ENCODE results near the gene PM20D1. TPM values are rescaled to one million over a fixed set of nuclear protein-coding genes. Genes with fewer than 3 reads are reported as not detected.

Gene PM20D1
- total and polyA plus RNA-seq, 2 donors from 2014 or later, result 0.69 to 1.6 TPM

- H3K36me3 ChIP-seq (ENCODE audit: control insufficient read depth in 2 of 3, insufficient read depth in 3 of 3, low read length in 3 of 3), result peaks cover 4 to 61% (median 45%) of the 10 kb centered on the region in 3 donors
- H3K4me1 ChIP-seq (ENCODE audit: control insufficient read depth in 2 of 3, insufficient read depth in 2 of 3, low read depth in 1 of 3, low read length in 3 of 3), result no peaks in the 10 kb centered on the region
- no peak for DNase-seq
- TF ChIP-seq CTCF (IDR thresholded peaks at IDR 0.05; ENCODE audit: borderline replicate concordance, extremely low read depth, insufficient read depth), result no peak
- no peak for FAIRE-seq
- no peaks in the 10 kb centered on the region for H3K9me3 ChIP-seq (ENCODE audit: control insufficient read depth in 2 of 3, insufficient read depth in 1 of 3, low read length in 3 of 3)
- H3K4me3 ChIP-seq (ENCODE audit: low read length in 3 of 3), result no peak overlapping the region
- no peak overlapping the region for H3K27ac ChIP-seq (ENCODE audit: low read depth in 2 of 2, low read length in 2 of 2)
- intact Hi-C loops (cut with DNase I), result no loop called here
- no peaks in the 10 kb centered on the region for H3K27me3 ChIP-seq (ENCODE audit: control insufficient read depth, insufficient read depth, low read length)
- no peak overlapping the region for H3K9ac ChIP-seq (ENCODE audit: low read length in 3 of 3)
Measured at GRCh38 chr1:205798577-205798976, 51.4 kb downstream of the PM20D1 start.

GRCh38 chr1:205797168-205797567 is 52.8 kb downstream of the PM20D1 start:
- H3K36me3 ChIP-seq (ENCODE audit: control insufficient read depth in 2 of 3, insufficient read depth in 3 of 3, low read length in 3 of 3), result peaks cover 4 to 74% (median 50%) of the 10 kb centered on the region in 3 donors
- intact Hi-C loops (cut with DNase I), result no loop called here

GRCh38 chr1:205794011-205794730 is 55.8 kb downstream of the PM20D1 start:
- H3K9ac ChIP-seq (ENCODE audit: low read length in 3 of 3), result no peak overlapping the region
- H3K27ac ChIP-seq (ENCODE audit: low read depth in 2 of 2, low read length in 2 of 2), result no peak overlapping the region
- H3K4me1 ChIP-seq (ENCODE audit: control insufficient read depth in 2 of 3, insufficient read depth in 2 of 3, low read depth in 1 of 3, low read length in 3 of 3), result no peaks in the 10 kb centered on the region
- no peaks in the 10 kb centered on the region for H3K9me3 ChIP-seq (ENCODE audit: control insufficient read depth in 2 of 3, insufficient read depth in 1 of 3, low read length in 3 of 3)
- FAIRE-seq (no peak), DNase-seq (no peak)
- no peak for TF ChIP-seq CTCF (IDR thresholded peaks at IDR 0.05; ENCODE audit: borderline replicate concordance, extremely low read depth, insufficient read depth)
- H3K4me3 ChIP-seq (ENCODE audit: low read length in 3 of 3), result no peak overlapping the region
- H3K27me3 ChIP-seq (ENCODE audit: control insufficient read depth, insufficient read depth, low read length), result no peaks in the 10 kb centered on the region
- peaks cover 4 to 64% (median 49%) of the 10 kb centered on the region in 3 donors for H3K36me3 ChIP-seq (ENCODE audit: control insufficient read depth in 2 of 3, insufficient read depth in 3 of 3, low read length in 3 of 3)
- intact Hi-C loops (cut with DNase I), result loop anchor here (5.0 kb wide), 1 partner anchor 183 kb away; no protein-coding TSS in a partner anchor

More at GRCh38 chr1:205797168-205797567, 52.8 kb downstream of the PM20D1 start:
- no peaks in the 10 kb centered on the region for H3K9me3 ChIP-seq (ENCODE audit: control insufficient read depth in 2 of 3, insufficient read depth in 1 of 3, low read length in 3 of 3)
- no peak overlapping the region for H3K9ac ChIP-seq (ENCODE audit: low read length in 3 of 3)
- no peak overlapping the region for H3K4me3 ChIP-seq (ENCODE audit: low read length in 3 of 3)
- H3K27me3 ChIP-seq (ENCODE audit: control insufficient read depth, insufficient read depth, low read length), result no peaks in the 10 kb centered on the region
- no peak for DNase-seq
- H3K4me1 ChIP-seq (ENCODE audit: control insufficient read depth in 2 of 3, insufficient read depth in 2 of 3, low read depth in 1 of 3, low read length in 3 of 3), result no peaks in the 10 kb centered on the region
- no peak for TF ChIP-seq CTCF (IDR thresholded peaks at IDR 0.05; ENCODE audit: borderline replicate concordance, extremely low read depth, insufficient read depth)
- no peak overlapping the region for H3K27ac ChIP-seq (ENCODE audit: low read depth in 2 of 2, low read length in 2 of 2)
- FAIRE-seq, result no peak

Data from kidney (tissue), 14 donors.